ENCODE data around the gene LEUTX. TPM values are rescaled to one million over a fixed set of nuclear protein-coding genes. Genes with fewer than 3 reads are reported as not detected.

LEUTX gene
- total RNA-seq, 1 experiment from 2014 or later = not detected

- no peak for DNase-seq (ENCODE audit: low spot score)
- in situ Hi-C loops (cut with HindIII; ENCODE audit: low sequenced_read_pairs) = no loop called here
Observed at GRCh38 chr19:39832341-39833083, 53.9 kb downstream of the LEUTX start.

- in situ Hi-C loops (cut with HindIII; ENCODE audit: low sequenced_read_pairs) = no loop called here
- DNase-seq (ENCODE audit: low spot score) = no peak
Observed at GRCh38 chr19:39833160-39833463, 54.5 kb downstream of the LEUTX start.

GRCh38 chr19:39833464-39834286, 55.0 kb downstream of the LEUTX start, which contains the start of gene DYRK1B:
Gene DYRK1B, minus strand, starts transcription at chr19:39834162. Its CDS starts 2,295 bp downstream, at chr19:39831867.
- in situ Hi-C loops (cut with HindIII; ENCODE audit: low sequenced_read_pairs) = no loop called here
- DNase-seq (ENCODE audit: low spot score) = peak; percentile 97

GRCh38 chr19:39834287-39834841, 55.7 kb downstream of the LEUTX start:
- DNase-seq (ENCODE audit: low spot score) = no peak
- in situ Hi-C loops (cut with HindIII; ENCODE audit: low sequenced_read_pairs) = no loop called here

Other genes starting within 250 kb of the LEUTX start
- gene EID2B, start 246.0 kb upstream of the LEUTX start, total RNA-seq (2014; rRNA removed; shearing (Covaris generic)) = 5.3 and 15.5 TPM in 2 replicates
- gene EID2, start 238.7 kb upstream of the LEUTX start, total RNA-seq (2014; rRNA removed; shearing (Covaris generic)) = 19.9 and 31.4 TPM in 2 replicates
- not detected in 2 replicates for gene LGALS13, start 176.3 kb upstream of the LEUTX start, total RNA-seq (2014; rRNA removed; shearing (Covaris generic))
- not detected in 2 replicates for gene LGALS16, start 122.9 kb upstream of the LEUTX start, total RNA-seq (2014; rRNA removed; shearing (Covaris generic))
- not detected in 2 replicates for gene LGALS14, start 74.4 kb upstream of the LEUTX start, total RNA-seq (2014; rRNA removed; shearing (Covaris generic))
- not detected in 2 replicates for gene CLC, start 40.8 kb upstream of the LEUTX start, total RNA-seq (2014; rRNA removed; shearing (Covaris generic))
- 11.8 and 12.9 TPM in 2 replicates for gene DYRK1B, start 55.3 kb downstream of the LEUTX start, total RNA-seq (2014; rRNA removed; shearing (Covaris generic))
- 505 and 527 TPM in 2 replicates for gene FBL, start 67.5 kb downstream of the LEUTX start, total RNA-seq (2014; rRNA removed; shearing (Covaris generic))
- 0.55 and 0.61 TPM in 2 replicates for gene FCGBP, start 155.8 kb downstream of the LEUTX start, total RNA-seq (2014; rRNA removed; shearing (Covaris generic))
- 273 and 325 TPM in 2 replicates for gene PSMC4, start 192.3 kb downstream of the LEUTX start, total RNA-seq (2014; rRNA removed; shearing (Covaris generic))
- 3.0 and 3.4 TPM in 2 replicates for gene ZNF546, start 218.2 kb downstream of the LEUTX start, total RNA-seq (2014; rRNA removed; shearing (Covaris generic))

Data from G401 (cell line).